Measurements from ENCODE around the gene SORCS1. TPM values are rescaled to one million over a fixed set of nuclear protein-coding genes. Genes with fewer than 3 reads are reported as not detected.

Gene SORCS1
- total RNA-seq, 1 experiment from 2014 or later = not detected

- Histone ChIP-seq H3K36me3 (ENCODE audit: control insufficient read depth in 1 of 2, insufficient read depth in 2 of 2, low read length in 2 of 2) (no peaks in the 10 kb centered on the region), H2AFZ (ENCODE audit: low read depth, low read length, poor library complexity, severe bottlenecking) (no peak overlapping the region), H3K9ac (ENCODE audit: low read length) (no peak overlapping the region), H3K27ac (ENCODE audit: low read depth, low read length) (no peak overlapping the region), H3K27me3 (ENCODE audit: insufficient read depth, low read length) (no peaks in the 10 kb centered on the region), H3K9me3 (ENCODE audit: control insufficient read depth in 1 of 2, insufficient read depth in 1 of 2, low read depth in 1 of 2, low read length in 2 of 2) (peaks cover 43 to 46% of the 10 kb centered on the region in 2 experiments), H3K9me2 (ENCODE audit: insufficient read depth) (no peaks in the 10 kb centered on the region), H4K20me1 (ENCODE audit: insufficient read depth) (no peaks in the 10 kb centered on the region), H3K4me3 (replicated peaks in 1 of 2; ENCODE audit: low read depth in 1 of 2, low read length in 2 of 2) (no peak overlapping the region), H3K4me2 (ENCODE audit: low read length) (no peak overlapping the region), H3K79me2 (ENCODE audit: insufficient read depth, low read length) (no peaks in the 10 kb centered on the region), H3K4me1 (ENCODE audit: control insufficient read depth in 1 of 2, insufficient read depth in 2 of 2, low read length in 2 of 2) (no peaks in the 10 kb centered on the region)
- no peak for TF ChIP-seq TCF7L2 (IDR thresholded peaks at IDR 0.05; ENCODE audit: borderline replicate concordance, extremely low read depth, insufficient read depth, insufficient read length)
- no peak for TF ChIP-seq POLR2AphosphoS5 (IDR thresholded peaks at IDR 0.05; ENCODE audit: low read depth, low read length)
- intact Hi-C loops (cut with micrococcal nuclease) = no loop called here
- CTCF ChIA-PET = no interaction called here
- POLR2A ChIA-PET = no interaction called here
- no TSS peak for BruUV-seq (replicated peaks)
- RAD21 ChIA-PET (ENCODE audit: low non-redundant PET in 1 of 2, low total read pairs in 2 of 2, uncharacterized antibody in 2 of 2, unreplicated experiment in 2 of 2) = no interaction called here
- no peak for ATAC-seq
- DNase-seq (ENCODE audit: low read depth, low spot score) = no peak
These were observed 165.3 kb downstream of the SORCS1 start for GRCh38 chr10:106999118-106999707.

GRCh38 chr10:106997721-106998120, 166.8 kb downstream of the SORCS1 start:
- Histone ChIP-seq H3K9me3 (ENCODE audit: control insufficient read depth in 1 of 2, insufficient read depth in 1 of 2, low read depth in 1 of 2, low read length in 2 of 2) (peaks cover 50% of the 10 kb centered on the region in 2 experiments), H4K20me1 (ENCODE audit: insufficient read depth) (no peaks in the 10 kb centered on the region), H3K36me3 (ENCODE audit: control insufficient read depth in 1 of 2, insufficient read depth in 2 of 2, low read length in 2 of 2) (no peaks in the 10 kb centered on the region), H3K27me3 (ENCODE audit: insufficient read depth, low read length) (no peaks in the 10 kb centered on the region), H3K9ac (ENCODE audit: low read length) (no peak overlapping the region), H3K27ac (ENCODE audit: low read depth, low read length) (no peak overlapping the region), H3K4me1 (ENCODE audit: control insufficient read depth in 1 of 2, insufficient read depth in 2 of 2, low read length in 2 of 2) (no peaks in the 10 kb centered on the region), H3K79me2 (ENCODE audit: insufficient read depth, low read length) (no peaks in the 10 kb centered on the region), H2AFZ (ENCODE audit: low read depth, low read length, poor library complexity, severe bottlenecking) (no peak overlapping the region), H3K4me2 (ENCODE audit: low read length) (no peak overlapping the region), H3K4me3 (replicated peaks in 1 of 2; ENCODE audit: low read depth in 1 of 2, low read length in 2 of 2) (no peak overlapping the region), H3K9me2 (ENCODE audit: insufficient read depth) (no peaks in the 10 kb centered on the region)
- ATAC-seq = no peak
- intact Hi-C loops (cut with micrococcal nuclease) = no loop called here
- TF ChIP-seq SRF (IDR thresholded peaks at IDR 0.05; ENCODE audit: low read depth) (no peak), REST (IDR thresholded peaks at IDR 0.05; ENCODE audit: low read depth) (no peak), SIN3A (IDR thresholded peaks at IDR 0.05; ENCODE audit: low read depth) (no peak), CBX3 (IDR thresholded peaks at IDR 0.05; ENCODE audit: low read depth) (no peak), TCF7L2 (IDR thresholded peaks at IDR 0.05; ENCODE audit: borderline replicate concordance, extremely low read depth, insufficient read depth, insufficient read length) (no peak), ELF1 (IDR thresholded peaks at IDR 0.05; ENCODE audit: borderline replicate concordance, low read depth) (no peak), CEBPB (IDR thresholded peaks at IDR 0.05; ENCODE audit: low read depth) (no peak), ZNF274 (IDR thresholded peaks at IDR 0.05; ENCODE audit: low read depth, low read length) (no peak), CTCF (IDR thresholded peaks at IDR 0.05 in 2 of 3, conservative IDR thresholded peaks at IDR 0.05 in 1 of 3; ENCODE audit: borderline replicate concordance in 1 of 3, insufficient read depth in 1 of 3, low read depth in 2 of 3, low read length in 2 of 3) (no peak), POLR2A (IDR thresholded peaks at IDR 0.05; ENCODE audit: borderline replicate concordance, extremely low read depth, insufficient read depth, insufficient read length) (no peak)
- ChIA-PET POLR2A (no interaction called here), CTCF (no interaction called here), RAD21 (ENCODE audit: low non-redundant PET in 1 of 2, low total read pairs in 2 of 2, uncharacterized antibody in 2 of 2, unreplicated experiment in 2 of 2) (no interaction called here)
- no peak for DNase-seq (ENCODE audit: low read depth, low spot score)
- no TSS peak for BruUV-seq (replicated peaks)

Data from HCT116 (cell line).